ENCODE data around the gene RAB13.

GRCh38 chr1:153968972-153969371 is 17.2 kb downstream of the RAB13 start:
- TF ChIP-seq CTCF (IDR thresholded peaks at IDR 0.05) = no peak
- no peak for TF ChIP-seq POLR2A (IDR thresholded peaks at IDR 0.05)
